22Rv1 (cell line): ENCODE data around the gene TRPM5.

Experiments
- H3K27ac ChIP-seq: fragments of 450-650 bp; 2 replicates; pipeline ENCODE4 v1.5.1; 2017
- CTCF ChIP-seq: fragments of 450-650 bp; IDR thresholded peaks from 2 replicates; pipeline ENCODE4 v1.5.1; 2017; ENCODE audit warnings: mild to moderate bottlenecking
- ZFX ChIP-seq: fragments of 450-650 bp; IDR thresholded peaks from 2 replicates; pipeline ENCODE4 v1.6.1; 2017; ENCODE audit warnings: antibody characterized with exemption, borderline replicate concordance

The TRPM5 gene

GRCh38 chr11:2474059-2474901, 30.0 kb upstream of the TRPM5 start:
- TF ChIP-seq ZFX (no peak), CTCF (no peak)

GRCh38 chr11:2473361-2474058, 29.2 kb upstream of the TRPM5 start:
- H3K27ac ChIP-seq: no peak overlapping the region
- TF ChIP-seq CTCF (no peak), ZFX (no peak)

More at GRCh38 chr11:2474059-2474901, 30.0 kb upstream of the TRPM5 start:
- H3K27ac ChIP-seq: no peak overlapping the region

- no peak overlapping the region for H3K27ac ChIP-seq
- no peak for TF ChIP-seq CTCF
These were observed 28.3 kb upstream of the TRPM5 start for GRCh38 chr11:2472428-2473186.

- no peak for TF ChIP-seq CTCF
- TF ChIP-seq ZFX: no peak
- no peak overlapping the region for H3K27ac ChIP-seq
These were observed 27.4 kb upstream of the TRPM5 start for GRCh38 chr11:2471804-2472096.

GRCh38 chr11:2471048-2471803, 26.9 kb upstream of the TRPM5 start:
- TF ChIP-seq ZFX (no peak), CTCF (no peak)
- H3K27ac ChIP-seq: no peak overlapping the region

GRCh38 chr11:2470495-2470894, 26.2 kb upstream of the TRPM5 start:
- no peak overlapping the region for H3K27ac ChIP-seq
- TF ChIP-seq ZFX (no peak), CTCF (no peak)
